LNCaP clone FGC (cell line): ENCODE data around the gene CACNB4.
A peak's percentile ranks its signal among the peaks of the same experiment; 100 is the strongest.

Experiments used
- DNase-seq: peaks from one replicate; pipeline ENCODE4 v3.0.0-alpha.2; 2011; ENCODE audit warnings: low read depth
- H3K4me3 ChIP-seq: 2 replicates; pipeline ENCODE4 v1.5.1; 2011; ENCODE audit warnings: mild to moderate bottlenecking, low read depth, low read length, control low read depth
- CTCF ChIP-seq: IDR thresholded peaks from 2 replicates; pipeline ENCODE4 v1.5.1; 2012; ENCODE audit warnings: mild to moderate bottlenecking; ENCODE audit not compliant: control insufficient read depth, insufficient read depth; ENCODE audit errors: extremely low read depth

The CACNB4 gene

DNA sequence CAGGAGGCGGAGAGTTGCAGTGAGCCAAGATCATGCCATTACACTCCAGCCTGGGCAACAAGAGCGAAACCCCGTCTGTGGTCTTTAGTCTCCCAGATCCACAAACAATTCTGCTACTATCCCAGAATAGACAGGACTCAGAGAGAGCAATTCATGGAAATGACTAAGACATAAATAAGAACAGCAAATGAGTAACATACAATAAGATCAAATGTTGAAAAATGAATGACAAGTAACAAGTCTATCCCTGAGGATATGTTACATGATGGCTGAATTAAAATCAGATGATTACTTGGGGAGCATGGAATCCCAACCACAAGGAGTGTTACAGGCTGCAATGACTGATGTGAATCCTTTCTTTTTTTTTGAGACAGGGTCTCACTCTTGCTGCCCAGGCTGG lies 280.9 kb downstream of the CACNB4 start:
- H3K4me3 ChIP-seq: no peak overlapping the region
- no peak for TF ChIP-seq CTCF
- DNase-seq: no peak

- DNase-seq: no peak
- no peak overlapping the region for H3K4me3 ChIP-seq
- no peak for TF ChIP-seq CTCF
Observed at GRCh38 chr2:151816843-151817242, 282.0 kb downstream of the CACNB4 start.

GRCh38 chr2:151815821-151816489 lies 282.9 kb downstream of the CACNB4 start:
- H3K4me3 ChIP-seq: no peak overlapping the region
- TF ChIP-seq CTCF: no peak
- no peak for DNase-seq

GRCh38 chr2:151810489-151810888 lies 288.4 kb downstream of the CACNB4 start:
- H3K4me3 ChIP-seq: no peak overlapping the region
- TF ChIP-seq CTCF: no peak
- DNase-seq: no peak

DNA sequence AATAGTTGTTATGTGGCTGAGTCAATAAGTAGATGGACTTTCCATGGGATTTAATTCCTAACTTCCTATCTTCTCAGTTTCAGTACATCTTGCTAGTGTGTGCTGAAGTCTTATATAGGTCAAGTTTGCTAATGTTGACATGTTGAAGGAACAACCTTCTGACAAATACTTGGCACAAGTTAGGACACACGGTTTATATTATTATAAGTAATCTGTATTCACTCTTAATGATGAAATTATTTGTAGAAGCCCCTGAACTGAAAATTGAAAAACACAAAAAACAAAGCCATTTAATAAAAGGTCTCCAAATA lies 289.8 kb downstream of the CACNB4 start:
- no peak for TF ChIP-seq CTCF
- no peak overlapping the region for H3K4me3 ChIP-seq
- no peak for DNase-seq

- TF ChIP-seq CTCF: peak; percentile 51
- DNase-seq: no peak
- no peak overlapping the region for H3K4me3 ChIP-seq
Observed at GRCh38 chr2:151808258-151809072, 290.4 kb downstream of the CACNB4 start.

GRCh38 chr2:151805961-151806360 lies 292.9 kb downstream of the CACNB4 start:
- H3K4me3 ChIP-seq: no peak overlapping the region
- TF ChIP-seq CTCF: no peak
- no peak for DNase-seq
